Measurements from ENCODE around the gene CMTM8. TPM values are rescaled to one million over a fixed set of nuclear protein-coding genes. Genes with fewer than 3 reads are reported as not detected.

The CMTM8 gene
- total RNA-seq, 2 donors from 2014 or later: 5.8 to 11.6 TPM

GRCh38 chr3:32258869-32259268 is 20.4 kb downstream of the CMTM8 start:
- peaks cover 7% of the 10 kb centered on the region for H3K36me3 Mint-ChIP-seq (ENCODE audit: low read depth)
- Histone ChIP-seq H3K4me1 (ENCODE audit: control insufficient read depth, insufficient read depth, low read length) (no peaks in the 10 kb centered on the region), H3K27ac (ENCODE audit: low read depth, low read length) (no peak overlapping the region), H3K4me3 (ENCODE audit: low read length) (no peak overlapping the region), H3K27me3 (ENCODE audit: control insufficient read depth, insufficient read depth, low read length, poor library complexity, severe bottlenecking) (no peaks in the 10 kb centered on the region), H3K36me3 (ENCODE audit: control insufficient read depth, insufficient read depth, low read length) (no peaks in the 10 kb centered on the region), H3K9me3 (ENCODE audit: control insufficient read depth, low read length) (peaks cover 2% of the 10 kb centered on the region), H3K9ac (ENCODE audit: extremely low read depth, low read length, poor library complexity, severe bottlenecking) (no peak overlapping the region)
- no peaks in the 10 kb centered on the region for H3K27me3 Mint-ChIP-seq (ENCODE audit: insufficient read depth)
- WGBS, 2 experiments (ENCODE audit: insufficient coverage in 1 of 2, insufficient read length in 1 of 2): 93 to 100% methylated on average over 3 to 17 of the region's 17 CpGs
- DNase-seq: no peak
- no peak for TF ChIP-seq CTCF (conservative IDR thresholded peaks at IDR 0.05)
- H3K27ac Mint-ChIP-seq: no peak overlapping the region
- H3K9me3 Mint-ChIP-seq: peaks cover 9% of the 10 kb centered on the region
- H3K4me3 Mint-ChIP-seq: no peak overlapping the region
- H3K4me1 Mint-ChIP-seq: peaks cover 4% of the 10 kb centered on the region

- Histone ChIP-seq H3K9me3 (ENCODE audit: control insufficient read depth, low read length) (no peaks in the 10 kb centered on the region), H3K27me3 (ENCODE audit: control insufficient read depth, insufficient read depth, low read length, poor library complexity, severe bottlenecking) (no peaks in the 10 kb centered on the region), H3K9ac (ENCODE audit: extremely low read depth, low read length, poor library complexity, severe bottlenecking) (no peak overlapping the region), H3K4me1 (ENCODE audit: control insufficient read depth, insufficient read depth, low read length) (no peaks in the 10 kb centered on the region), H3K27ac (ENCODE audit: low read depth, low read length) (no peak overlapping the region), H3K36me3 (ENCODE audit: control insufficient read depth, insufficient read depth, low read length) (no peaks in the 10 kb centered on the region), H3K4me3 (ENCODE audit: low read length) (no peak overlapping the region)
- DNase-seq: no peak
- Mint-ChIP-seq H3K4me1 (peaks cover 4% of the 10 kb centered on the region), H3K4me3 (no peak overlapping the region), H3K9me3 (no peaks in the 10 kb centered on the region), H3K36me3 (ENCODE audit: low read depth) (peaks cover 3% of the 10 kb centered on the region), H3K27me3 (ENCODE audit: insufficient read depth) (no peaks in the 10 kb centered on the region), H3K27ac (no peak overlapping the region)
- WGBS, 2 experiments (ENCODE audit: insufficient coverage in 1 of 2, insufficient read length in 1 of 2): 76 to 79% methylated on average over 3 of the region's 3 CpGs
- TF ChIP-seq CTCF (conservative IDR thresholded peaks at IDR 0.05): no peak
Measured at GRCh38 chr3:32261545-32261944, 23.1 kb downstream of the CMTM8 start.

GRCh38 chr3:32262201-32262600 is 23.7 kb downstream of the CMTM8 start:
- Histone ChIP-seq H3K36me3 (ENCODE audit: control insufficient read depth, insufficient read depth, low read length) (no peaks in the 10 kb centered on the region), H3K9ac (ENCODE audit: extremely low read depth, low read length, poor library complexity, severe bottlenecking) (no peak overlapping the region), H3K4me1 (ENCODE audit: control insufficient read depth, insufficient read depth, low read length) (no peaks in the 10 kb centered on the region), H3K27me3 (ENCODE audit: control insufficient read depth, insufficient read depth, low read length, poor library complexity, severe bottlenecking) (no peaks in the 10 kb centered on the region), H3K4me3 (ENCODE audit: low read length) (no peak overlapping the region), H3K27ac (ENCODE audit: low read depth, low read length) (no peak overlapping the region), H3K9me3 (ENCODE audit: control insufficient read depth, low read length) (no peaks in the 10 kb centered on the region)
- Mint-ChIP-seq H3K27me3 (ENCODE audit: insufficient read depth) (no peaks in the 10 kb centered on the region), H3K27ac (no peak overlapping the region), H3K9me3 (no peaks in the 10 kb centered on the region), H3K4me1 (peaks cover 4% of the 10 kb centered on the region), H3K4me3 (no peak overlapping the region), H3K36me3 (ENCODE audit: low read depth) (peaks cover 3% of the 10 kb centered on the region)
- WGBS, 2 experiments (ENCODE audit: insufficient coverage in 1 of 2, insufficient read length in 1 of 2): 98 to 100% methylated on average over 1 to 2 of the region's 2 CpGs
- peak; percentile 30 for TF ChIP-seq CTCF (conservative IDR thresholded peaks at IDR 0.05)
- no peak for DNase-seq
